HepG2 (cell line): ENCODE measurements around the gene VPS37B. TPM values are rescaled to one million over a fixed set of nuclear protein-coding genes. Genes with fewer than 3 reads are reported as not detected.

Experiments
- ATF4 ChIP-seq, 2 experiments: fragments of 450-650 bp in 1 of 2; sonication (generic) in 1 of 2; formaldehyde crosslinking; IDR thresholded peaks; 2 replicates each; pipeline versions ENCODE4 v1.5.0 to v1.8.0; 2020 to 2022; ENCODE audit warnings: mild to moderate bottlenecking in 1 of 2, missing genetic modification reagents in 1 of 2
- CC2D1A ChIP-seq: sonication (generic); formaldehyde crosslinking; IDR thresholded peaks from 2 replicates; pipeline ENCODE4 v1.8.1; 2023; ENCODE audit warnings: mild to moderate bottlenecking, missing genetic modification reagents
- CREB1 ChIP-seq, 2 experiments: fragments of 450-650 bp in 1 of 2; IDR thresholded peaks; 2 replicates each; pipeline ENCODE4 v1.6.1; 2016 to 2017; ENCODE audit warnings: control low read depth in 1 of 2, mild to moderate bottlenecking in 1 of 2, missing compliant biosample characterization in 1 of 2, missing genetic modification characterization in 1 of 2
- DMAP1 ChIP-seq: IDR thresholded peaks from 2 replicates; pipeline ENCODE4 v1.6.1; 2016
- GABPA ChIP-seq, 2 experiments: IDR thresholded peaks; 2 replicates each; pipeline ENCODE4 v1.6.1; 2011 to 2016; ENCODE audit warnings: low read depth in 2 of 2, low read length in 1 of 2, missing biosample characterization in 1 of 2, missing genetic modification characterization in 1 of 2
- GABPB1 ChIP-seq: IDR thresholded peaks from 2 replicates; pipeline ENCODE4 v1.6.1; 2016; ENCODE audit warnings: mild to moderate bottlenecking, missing genetic modification reagents, moderate library complexity, missing compliant biosample characterization
- JARID2 ChIP-seq: sonication (generic); formaldehyde crosslinking; IDR thresholded peaks from 2 replicates; pipeline ENCODE4 v1.8.1; 2023; ENCODE audit warnings: missing genetic modification reagents, inconsistent platforms; ENCODE audit not compliant: insufficient replicate concordance
- KDM3A ChIP-seq: IDR thresholded peaks from 2 replicates; pipeline ENCODE4 v1.6.1; 2018; ENCODE audit warnings: low read depth, missing compliant biosample characterization
- PPARG ChIP-seq: conservative IDR thresholded peaks from 2 replicates; pipeline ENCODE4 v1.6.1; 2016; ENCODE audit warnings: missing biosample characterization, missing genetic modification reagents
- TFDP1 ChIP-seq: IDR thresholded peaks from 2 replicates; pipeline ENCODE4 v1.6.1; 2016; ENCODE audit warnings: missing compliant biosample characterization, missing genetic modification reagents, borderline replicate concordance
- XRCC5 ChIP-seq: fragments of 200-400 bp; formaldehyde crosslinking; optimal IDR thresholded peaks from 2 replicates; pipeline ENCODE3; 2017; ENCODE audit warnings: mild to moderate bottlenecking, low read length
- ZC3H13 ChIP-seq: sonication (generic); formaldehyde crosslinking; IDR thresholded peaks from 2 replicates; pipeline ENCODE4 v1.8.1; 2023; ENCODE audit warnings: mild to moderate bottlenecking, missing genetic modification reagents, moderate library complexity
- ZNF33A ChIP-seq: sonication (generic); formaldehyde crosslinking; IDR thresholded peaks from 2 replicates; pipeline ENCODE4 v1.5.1; 2020; ENCODE audit warnings: missing genetic modification reagents, mild to moderate bottlenecking, moderate library complexity, borderline replicate concordance
- ZNF430 ChIP-seq: sonication (generic); formaldehyde crosslinking; IDR thresholded peaks from 2 replicates; pipeline ENCODE4 v1.9.0; 2021; ENCODE audit warnings: mild to moderate bottlenecking, missing genetic modification reagents
- ZNF460 ChIP-seq: sonication (generic); formaldehyde crosslinking; IDR thresholded peaks from 2 replicates; pipeline ENCODE4 v1.5.1; 2020; ENCODE audit warnings: missing genetic modification reagents, mild to moderate bottlenecking, borderline replicate concordance
- ZNF749 ChIP-seq: sonication (generic); formaldehyde crosslinking; IDR thresholded peaks from 2 replicates; pipeline ENCODE4 v1.8.0; 2022; ENCODE audit warnings: mild to moderate bottlenecking, missing genetic modification reagents, moderate library complexity, borderline replicate concordance
- ZNF766 ChIP-seq: sonication (generic); formaldehyde crosslinking; IDR thresholded peaks from 2 replicates; pipeline ENCODE4 v1.5.0; 2020; ENCODE audit warnings: missing genetic modification reagents, borderline replicate concordance
- ZNF883 ChIP-seq: sonication (generic); formaldehyde crosslinking; IDR thresholded peaks from 2 replicates; pipeline ENCODE4 v1.5.1; 2020; ENCODE audit warnings: mild to moderate bottlenecking, missing genetic modification reagents; ENCODE audit errors: not compliant biosample characterization
- polyA plus RNA-seq, 8 experiments: library from polyadenylated mRNA; depleted of rRNA in 3 of 8; stranded (reverse) in 7 of 8; unstranded in 1 of 8; fragments of >200 nt; fragmentation: Illumina TruSeq in 4 of 8; extraction: Trizol in 4 of 8; gene quantifications; 2 replicates each; pipeline versions ENCODE4 v1.2.1 to v1.2.3, GENCODE V29; 2011 to 2016; ENCODE audit warnings: low read depth in 4 of 8, missing spikeins in 1 of 8, mixed read lengths in 1 of 8; ENCODE audit not compliant: insufficient read depth in 1 of 8
- total RNA-seq, 5 experiments: library from RNA; depleted of rRNA; stranded (reverse); fragments of >200 nt; fragmentation: Illumina TruSeq; extraction: Trizol; gene quantifications; 2 replicates each; pipeline ENCODE4 v1.2.3, GENCODE V29; 2016; ENCODE audit warnings: low read depth in 1 of 5
- TF ChIP-seq, protein P1 (sequence below): sonication (generic); formaldehyde crosslinking; IDR thresholded peaks from 2 replicates; pipeline ENCODE4 v1.4.0; 2020; ENCODE audit warnings: mild to moderate bottlenecking, missing genetic modification reagents
- TF ChIP-seq, protein P2 (sequence below): sonication (generic); formaldehyde crosslinking; IDR thresholded peaks from 2 replicates; pipeline ENCODE4 v1.5.0; 2020; ENCODE audit warnings: missing genetic modification reagents, mild to moderate bottlenecking, borderline replicate concordance

Gene VPS37B
- total and polyA plus RNA-seq, 2 of the 13 experiments (the other 11 are each of a cell fraction or from before 2014, with no cell fraction given), result 4.6 to 5.3 TPM

DNA sequence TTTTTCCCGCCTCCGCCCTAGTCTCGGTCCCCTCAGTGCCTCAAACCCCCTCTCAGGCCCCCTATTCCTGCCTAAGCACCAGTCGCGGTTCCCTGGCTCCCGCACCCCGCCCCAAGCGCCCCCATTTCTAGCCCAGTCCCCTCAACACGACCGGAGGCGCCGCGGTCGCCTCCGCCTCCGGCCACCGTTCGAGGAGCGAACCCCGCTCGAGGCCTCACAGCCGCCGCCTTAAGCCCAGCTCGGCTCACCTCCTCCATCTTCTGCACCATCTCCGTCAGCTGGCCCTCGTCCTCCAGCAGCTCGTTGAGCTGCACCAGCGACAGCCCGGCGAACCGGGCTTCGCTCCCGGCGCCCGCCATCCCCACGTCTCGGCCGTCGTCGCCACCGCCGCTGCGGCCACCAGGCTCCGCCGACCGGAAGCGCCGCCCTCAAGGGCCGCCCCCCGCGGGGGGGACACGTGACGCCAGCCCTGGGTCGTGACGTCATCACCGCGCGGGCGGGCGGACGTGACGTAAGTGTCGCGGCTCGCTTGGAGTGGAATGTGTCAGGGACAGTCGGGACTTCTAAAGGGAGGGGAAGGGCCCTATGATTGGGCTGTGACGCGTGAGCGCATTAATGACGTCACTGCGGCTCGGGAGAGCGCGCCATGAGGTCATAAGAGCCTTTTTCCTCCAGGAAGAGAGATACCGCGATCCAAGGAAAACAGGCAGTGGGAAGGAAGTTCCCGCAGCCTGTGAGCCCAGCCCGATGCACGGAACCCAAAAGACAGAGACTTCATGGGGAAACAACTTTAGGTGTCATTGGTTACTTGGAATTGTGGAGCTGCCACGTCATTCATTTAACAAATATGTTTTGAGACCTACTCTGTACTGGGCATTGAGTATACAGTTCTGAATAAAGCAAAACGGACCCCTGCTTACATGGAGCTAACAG, at the start of gene VPS37B (continued):
- TF ChIP-seq ZNF33A (no peak), TFDP1 (CRISPR knock-in tag) (peak; percentile 21; the same call in 1 of the 2 replicates), GABPB1 (CRISPR knock-in tag) (peak; percentile 96), CREB1 (IDR thresholded peaks at IDR 0.05) (peak; percentile 100), CREB1 (CRISPR knock-in tag; IDR thresholded peaks at IDR 0.05) (peak; percentile 97), JARID2 (no peak), ZNF749 (CRISPR knock-in tag) (0 out of 2 replicates have a peak, but pooled peaks have one; percentile 63), ZNF766 (0 out of 2 replicates have a peak, but pooled peaks have one; percentile 34), ZNF430 (CRISPR knock-in tag) (no peak), DMAP1 (CRISPR knock-in tag) (no peak), GABPA (IDR thresholded peaks at IDR 0.05; ENCODE audit: low read depth, low read length) (peak; percentile 71), GABPA (CRISPR knock-in tag; IDR thresholded peaks at IDR 0.05; ENCODE audit: low read depth) (peak; percentile 84), PPARG (CRISPR knock-in tag) (no peak), ZNF460 (CRISPR knock-in tag) (no peak), ZNF883 (CRISPR knock-in tag) (no peak), CC2D1A (CRISPR knock-in tag) (no peak), XRCC5 (no peak), KDM3A (CRISPR knock-in tag) (peak; percentile 81; the same call in 1 of the 2 replicates), ATF4 (CRISPR knock-in tag; IDR thresholded peaks at IDR 0.05) (peak in 1 of 2 experiments; percentile 43; a peak in 1 of 4 replicates), ZC3H13 (CRISPR knock-in tag) (peak; percentile 35; the same call in 1 of the 2 replicates)
- TF ChIP-seq, protein P1, sequence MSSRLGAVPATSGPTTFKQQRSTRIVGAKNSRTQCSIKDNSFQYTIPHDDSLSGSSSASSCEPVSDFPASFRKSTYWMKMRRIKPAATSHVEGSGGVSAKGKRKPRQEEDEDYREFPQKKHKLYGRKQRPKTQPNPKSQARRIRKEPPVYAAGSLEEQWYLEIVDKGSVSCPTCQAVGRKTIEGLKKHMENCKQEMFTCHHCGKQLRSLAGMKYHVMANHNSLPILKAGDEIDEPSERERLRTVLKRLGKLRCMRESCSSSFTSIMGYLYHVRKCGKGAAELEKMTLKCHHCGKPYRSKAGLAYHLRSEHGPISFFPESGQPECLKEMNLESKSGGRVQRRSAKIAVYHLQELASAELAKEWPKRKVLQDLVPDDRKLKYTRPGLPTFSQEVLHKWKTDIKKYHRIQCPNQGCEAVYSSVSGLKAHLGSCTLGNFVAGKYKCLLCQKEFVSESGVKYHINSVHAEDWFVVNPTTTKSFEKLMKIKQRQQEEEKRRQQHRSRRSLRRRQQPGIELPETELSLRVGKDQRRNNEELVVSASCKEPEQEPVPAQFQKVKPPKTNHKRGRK (CRISPR knock-in tag), result no peak
- TF ChIP-seq, protein P2, sequence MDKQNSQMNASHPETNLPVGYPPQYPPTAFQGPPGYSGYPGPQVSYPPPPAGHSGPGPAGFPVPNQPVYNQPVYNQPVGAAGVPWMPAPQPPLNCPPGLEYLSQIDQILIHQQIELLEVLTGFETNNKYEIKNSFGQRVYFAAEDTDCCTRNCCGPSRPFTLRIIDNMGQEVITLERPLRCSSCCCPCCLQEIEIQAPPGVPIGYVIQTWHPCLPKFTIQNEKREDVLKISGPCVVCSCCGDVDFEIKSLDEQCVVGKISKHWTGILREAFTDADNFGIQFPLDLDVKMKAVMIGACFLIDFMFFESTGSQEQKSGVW (CRISPR knock-in tag), result no peak
